ENCODE results near the gene FHIT. TPM values are rescaled to one million over a fixed set of nuclear protein-coding genes. Genes with fewer than 3 reads are reported as not detected.

FHIT gene
- total RNA-seq, 2 donors from 2014 or later = 2.9 to 12.2 TPM

DNA sequence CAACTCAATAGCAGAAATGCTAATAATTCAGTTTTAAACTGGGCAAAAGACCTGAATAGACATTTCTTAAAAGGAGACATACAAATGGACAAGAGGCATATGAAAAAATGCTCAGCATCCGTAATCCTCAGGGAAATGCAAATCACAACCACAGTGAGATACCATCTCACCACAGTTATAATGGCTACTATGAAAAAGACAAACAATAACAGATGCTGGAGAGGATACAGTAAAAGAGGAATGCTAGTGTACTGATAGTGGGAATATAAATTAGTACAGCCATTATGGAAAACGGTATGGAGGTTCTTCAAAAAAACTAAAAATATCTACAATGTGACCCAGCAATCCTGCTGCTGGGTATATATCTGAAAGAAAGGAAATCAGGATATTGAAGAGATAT, 367.2 kb downstream of the FHIT start:
- Mint-ChIP-seq H3K9me3 (peaks cover 39% of the 10 kb centered on the region), H3K4me1 (no peaks in the 10 kb centered on the region), H3K27me3 (no peaks in the 10 kb centered on the region), H3K27ac (no peak overlapping the region), H3K36me3 (ENCODE audit: low read depth) (no peaks in the 10 kb centered on the region), H3K4me3 (no peak overlapping the region)
- no peak for ATAC-seq (replicated peaks)

DNA sequence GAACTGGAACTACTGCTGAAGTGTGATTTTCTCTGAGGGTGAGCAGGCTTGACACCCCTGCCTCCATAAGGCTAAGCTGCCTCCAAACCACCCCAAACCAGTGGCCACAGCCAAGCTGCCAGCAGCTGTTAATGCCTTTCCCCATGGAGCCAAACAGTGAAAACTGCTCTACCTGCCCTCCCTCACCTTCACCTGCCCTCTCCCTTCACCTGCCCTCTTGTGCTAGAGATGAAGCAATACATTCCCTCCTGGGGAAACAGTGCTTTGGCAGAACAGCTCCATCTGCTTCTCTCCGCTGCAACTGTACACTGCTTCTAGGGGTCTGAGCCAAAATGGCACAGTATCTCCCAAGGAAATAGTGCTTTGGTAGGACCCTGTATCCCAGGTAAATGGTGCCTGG, 374.1 kb downstream of the FHIT start:
- Mint-ChIP-seq H3K4me1 (no peaks in the 10 kb centered on the region), H3K27me3 (no peaks in the 10 kb centered on the region), H3K4me3 (no peak overlapping the region), H3K36me3 (ENCODE audit: low read depth) (no peaks in the 10 kb centered on the region), H3K9me3 (peaks cover 27% of the 10 kb centered on the region), H3K27ac (no peak overlapping the region)
- ATAC-seq (replicated peaks) = no peak

DNA sequence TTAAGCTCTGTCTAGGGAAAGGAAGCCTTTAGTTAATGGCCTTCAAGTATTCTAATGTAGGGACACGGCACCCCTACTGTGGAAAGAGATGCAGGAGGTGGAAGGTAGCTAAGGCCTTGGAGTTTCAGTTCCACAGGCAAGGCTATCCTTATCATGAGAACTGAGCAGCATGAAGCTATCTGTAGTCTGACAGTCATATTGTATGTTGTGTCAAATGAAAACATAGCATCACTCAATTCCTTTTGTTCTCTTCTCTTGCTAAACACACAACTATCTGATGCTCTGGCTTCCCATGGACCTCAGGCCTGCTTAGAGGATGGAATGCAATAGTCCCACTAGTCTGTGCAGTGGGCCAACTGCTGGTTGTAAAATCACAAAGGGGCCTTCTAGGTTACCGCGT, 380.9 kb downstream of the FHIT start:
- H3K4me3 Mint-ChIP-seq = no peak overlapping the region

DNA sequence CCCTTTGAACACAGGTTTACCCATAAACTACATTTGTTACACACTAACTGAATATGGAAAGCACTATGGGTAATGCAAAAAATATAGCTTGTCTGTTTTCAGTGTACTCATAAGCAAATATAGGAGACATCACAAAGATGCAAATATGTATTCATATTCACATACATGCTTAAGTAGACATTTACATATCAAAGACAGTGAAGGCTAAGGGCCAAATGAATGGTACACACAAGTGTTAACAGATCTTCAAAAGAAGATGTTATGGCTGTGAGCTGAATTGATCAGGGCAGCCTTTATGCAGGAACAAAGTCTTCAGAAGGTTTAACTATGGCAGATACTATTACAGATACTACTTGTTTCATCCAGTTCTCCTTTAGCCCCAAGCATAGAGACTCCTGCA, 384.1 kb downstream of the FHIT start:
- Mint-ChIP-seq H3K27me3 (no peaks in the 10 kb centered on the region), H3K36me3 (ENCODE audit: low read depth) (no peaks in the 10 kb centered on the region), H3K4me1 (no peaks in the 10 kb centered on the region), H3K9me3 (peaks cover 16% of the 10 kb centered on the region), H3K27ac (no peak overlapping the region), H3K4me3 (no peak overlapping the region)
- ATAC-seq (replicated peaks) = no peak

More for the DNA sequence above, 380.9 kb downstream of the FHIT start:
- H3K27ac Mint-ChIP-seq = no peak overlapping the region
- no peaks in the 10 kb centered on the region for H3K27me3 Mint-ChIP-seq
- peaks cover 12% of the 10 kb centered on the region for H3K9me3 Mint-ChIP-seq
- no peaks in the 10 kb centered on the region for H3K4me1 Mint-ChIP-seq
- no peak for ATAC-seq (replicated peaks)
- no peaks in the 10 kb centered on the region for H3K36me3 Mint-ChIP-seq (ENCODE audit: low read depth)

DNA sequence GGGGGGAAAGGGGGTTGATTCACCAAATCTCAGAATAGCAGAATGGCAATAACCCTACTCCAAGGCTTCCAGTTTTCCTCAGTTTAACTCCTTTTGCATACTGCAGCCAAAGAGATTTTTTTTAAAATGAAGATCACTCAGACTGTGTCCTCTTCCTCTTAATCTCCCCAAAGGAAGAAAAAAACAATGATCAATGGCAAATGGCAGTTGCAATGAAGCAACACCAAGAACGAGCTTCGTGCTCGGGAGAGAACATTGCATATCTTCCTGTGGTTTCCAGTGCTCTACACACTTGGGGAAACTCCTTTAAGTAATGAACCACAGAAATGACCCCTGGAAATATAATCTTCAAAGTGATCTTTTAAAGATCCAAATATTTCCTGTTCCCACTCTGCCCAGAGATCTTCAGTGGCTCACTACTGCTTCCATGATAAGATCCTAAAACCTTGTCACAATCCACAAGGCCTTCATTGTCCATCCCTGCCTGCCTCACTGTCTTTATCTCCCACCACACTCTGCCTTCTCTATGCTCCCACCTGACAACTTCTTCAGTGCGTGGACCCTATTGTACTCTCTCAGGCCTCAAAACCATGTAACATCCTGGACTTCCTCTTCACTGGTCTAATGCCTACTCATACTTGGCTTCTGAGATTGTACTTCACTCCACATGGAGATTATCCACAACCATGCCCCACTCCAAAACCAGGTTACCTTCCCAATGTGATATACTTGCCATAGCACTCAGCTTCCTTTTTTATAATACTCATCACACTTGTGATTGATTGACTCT, 394.8 kb downstream of the FHIT start:
- ATAC-seq (replicated peaks) = no peak
- Mint-ChIP-seq H3K27me3 (no peaks in the 10 kb centered on the region), H3K36me3 (ENCODE audit: low read depth) (no peaks in the 10 kb centered on the region), H3K4me3 (no peak overlapping the region), H3K4me1 (no peaks in the 10 kb centered on the region), H3K27ac (no peak overlapping the region), H3K9me3 (peaks cover 6% of the 10 kb centered on the region)

DNA sequence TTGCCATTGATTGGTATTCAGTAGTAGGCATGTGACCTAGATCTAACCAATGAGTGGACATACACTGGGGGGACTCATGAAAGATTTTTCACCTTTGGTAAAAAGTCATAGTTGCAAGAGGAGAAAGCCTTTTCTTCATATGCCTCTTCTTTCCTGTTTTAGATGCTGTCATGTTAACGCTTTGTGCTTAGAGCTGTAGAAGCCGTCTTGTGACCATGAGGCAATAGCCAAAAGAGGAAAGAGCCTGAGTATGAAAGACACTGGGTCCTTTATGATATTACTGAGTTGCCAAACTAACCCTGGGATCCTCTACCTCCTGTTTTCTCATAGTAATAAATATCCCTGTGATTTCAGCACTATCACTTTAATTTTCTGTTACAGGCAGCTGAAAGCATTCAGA, 396.0 kb downstream of the FHIT start:
- no peak for ATAC-seq (replicated peaks)
- H3K36me3 Mint-ChIP-seq (ENCODE audit: low read depth) = no peaks in the 10 kb centered on the region
- no peak overlapping the region for H3K27ac Mint-ChIP-seq
- peaks cover 6% of the 10 kb centered on the region for H3K9me3 Mint-ChIP-seq
- no peaks in the 10 kb centered on the region for H3K4me1 Mint-ChIP-seq
- H3K4me3 Mint-ChIP-seq = no peak overlapping the region
- H3K27me3 Mint-ChIP-seq = no peaks in the 10 kb centered on the region

DNA sequence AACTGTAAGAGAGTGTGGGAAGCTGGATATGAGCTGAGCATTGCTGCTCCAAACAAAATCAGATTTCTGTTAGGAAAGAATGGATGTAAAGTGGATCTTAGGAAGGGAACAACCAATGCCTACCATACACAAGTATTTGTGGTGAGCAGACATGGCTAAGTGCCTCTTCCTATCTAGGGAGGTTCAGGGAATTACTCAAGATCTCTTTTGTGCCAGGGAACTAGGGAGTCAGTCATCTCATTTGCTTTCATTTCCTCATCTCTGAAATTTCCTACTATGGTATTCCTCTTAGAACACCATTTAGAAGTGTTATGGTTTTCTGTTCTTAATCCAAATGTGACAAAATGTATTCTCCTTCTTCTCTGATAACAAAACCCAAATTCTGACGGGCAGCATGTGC, 396.5 kb downstream of the FHIT start:
- Mint-ChIP-seq H3K4me1 (no peaks in the 10 kb centered on the region), H3K9me3 (peaks cover 7% of the 10 kb centered on the region), H3K36me3 (ENCODE audit: low read depth) (no peaks in the 10 kb centered on the region), H3K27me3 (no peaks in the 10 kb centered on the region), H3K4me3 (no peak overlapping the region), H3K27ac (no peak overlapping the region)
- ATAC-seq (replicated peaks) = no peak

DNA sequence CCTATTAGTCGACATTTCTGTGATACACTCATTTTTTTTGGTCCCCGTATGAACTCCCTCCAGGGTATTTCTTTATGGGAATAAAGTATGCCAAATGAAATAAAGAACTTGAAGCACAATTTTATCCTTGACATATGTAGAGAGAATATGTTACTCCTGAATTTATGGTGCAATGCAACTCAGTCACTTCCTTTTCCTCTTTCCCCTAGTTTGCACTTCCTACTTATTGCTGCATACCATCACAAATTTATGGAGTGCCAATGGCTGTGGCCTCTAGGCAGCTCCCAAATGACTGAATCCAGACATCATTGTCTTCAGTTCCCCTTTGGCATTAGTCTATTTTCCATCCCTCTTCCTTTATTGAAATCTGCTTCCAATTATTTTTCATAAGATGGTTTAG, 403.5 kb downstream of the FHIT start:
- Mint-ChIP-seq H3K36me3 (ENCODE audit: low read depth) (no peaks in the 10 kb centered on the region), H3K4me3 (no peak overlapping the region), H3K27me3 (no peaks in the 10 kb centered on the region), H3K4me1 (no peaks in the 10 kb centered on the region), H3K27ac (no peak overlapping the region), H3K9me3 (peaks cover 4% of the 10 kb centered on the region)
- no peak for ATAC-seq (replicated peaks)

DNA sequence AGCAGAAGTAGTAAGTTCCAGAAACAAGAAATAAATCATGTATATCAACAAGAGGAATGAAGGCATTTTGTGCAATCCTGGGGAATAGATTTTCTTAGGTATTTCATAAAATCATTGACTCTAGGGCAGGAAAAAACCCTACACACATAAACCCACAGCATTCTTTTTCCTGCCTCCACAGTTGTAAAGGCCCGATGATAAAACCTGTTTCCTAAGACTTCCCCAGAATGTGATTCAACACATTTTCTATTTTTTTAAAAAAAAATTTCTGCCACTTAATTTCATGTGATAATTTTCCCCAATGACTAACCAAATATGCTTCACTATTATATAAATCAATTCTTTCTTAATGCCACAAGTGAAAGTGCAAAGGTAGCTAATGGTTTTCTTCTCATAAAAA, 407.0 kb downstream of the FHIT start:
- no peaks in the 10 kb centered on the region for H3K36me3 Mint-ChIP-seq (ENCODE audit: low read depth)
- no peak overlapping the region for H3K27ac Mint-ChIP-seq
- no peaks in the 10 kb centered on the region for H3K9me3 Mint-ChIP-seq
- no peaks in the 10 kb centered on the region for H3K27me3 Mint-ChIP-seq
- H3K4me1 Mint-ChIP-seq = no peaks in the 10 kb centered on the region
- no peak overlapping the region for H3K4me3 Mint-ChIP-seq
- ATAC-seq (replicated peaks) = no peak

DNA sequence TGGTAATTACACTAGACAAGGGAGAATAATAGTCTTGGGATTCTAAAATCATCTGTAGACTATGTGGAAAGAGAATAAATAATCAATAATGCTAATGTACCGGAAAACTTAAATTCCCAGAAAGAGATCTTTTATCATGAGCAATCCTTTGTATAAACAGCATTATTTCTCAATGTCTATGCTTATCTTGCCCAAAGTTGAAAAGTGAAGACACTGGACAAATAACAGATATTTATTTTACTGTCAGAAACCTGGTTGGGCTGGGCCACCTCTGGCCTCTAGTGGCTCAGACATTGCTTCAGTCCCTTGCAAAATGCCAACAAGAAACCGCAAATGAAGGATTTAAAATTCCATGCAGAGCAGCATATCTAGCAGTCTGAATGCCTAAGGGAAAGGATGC, 409.9 kb downstream of the FHIT start:
- H3K36me3 Mint-ChIP-seq (ENCODE audit: low read depth) = no peaks in the 10 kb centered on the region
- H3K4me1 Mint-ChIP-seq = no peaks in the 10 kb centered on the region
- no peak for ATAC-seq (replicated peaks)
- H3K4me3 Mint-ChIP-seq = no peak overlapping the region
- no peaks in the 10 kb centered on the region for H3K27me3 Mint-ChIP-seq
- no peaks in the 10 kb centered on the region for H3K9me3 Mint-ChIP-seq
- no peak overlapping the region for H3K27ac Mint-ChIP-seq

DNA sequence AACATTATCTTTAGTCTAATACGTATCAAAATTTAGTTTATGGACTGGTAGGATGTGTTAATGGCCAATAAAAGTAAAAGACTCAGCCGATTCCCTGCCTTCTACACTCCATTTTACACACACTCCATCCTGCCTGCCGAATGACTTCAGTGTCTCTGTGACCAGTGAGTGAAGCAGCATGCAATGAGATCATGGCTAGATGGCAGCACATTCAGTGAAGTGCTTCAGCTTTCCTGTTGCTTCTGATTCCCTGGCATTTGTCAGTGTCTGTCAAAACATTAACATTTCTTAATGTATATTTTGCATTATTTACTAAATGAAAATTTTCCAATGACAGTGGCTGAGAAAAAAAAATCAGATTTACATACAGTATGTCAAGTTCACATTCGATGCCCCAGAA, 412.0 kb downstream of the FHIT start:
- Mint-ChIP-seq H3K27me3 (no peaks in the 10 kb centered on the region), H3K4me1 (no peaks in the 10 kb centered on the region), H3K36me3 (ENCODE audit: low read depth) (no peaks in the 10 kb centered on the region), H3K4me3 (no peak overlapping the region), H3K27ac (no peak overlapping the region), H3K9me3 (no peaks in the 10 kb centered on the region)
- no peak for ATAC-seq (replicated peaks)

DNA sequence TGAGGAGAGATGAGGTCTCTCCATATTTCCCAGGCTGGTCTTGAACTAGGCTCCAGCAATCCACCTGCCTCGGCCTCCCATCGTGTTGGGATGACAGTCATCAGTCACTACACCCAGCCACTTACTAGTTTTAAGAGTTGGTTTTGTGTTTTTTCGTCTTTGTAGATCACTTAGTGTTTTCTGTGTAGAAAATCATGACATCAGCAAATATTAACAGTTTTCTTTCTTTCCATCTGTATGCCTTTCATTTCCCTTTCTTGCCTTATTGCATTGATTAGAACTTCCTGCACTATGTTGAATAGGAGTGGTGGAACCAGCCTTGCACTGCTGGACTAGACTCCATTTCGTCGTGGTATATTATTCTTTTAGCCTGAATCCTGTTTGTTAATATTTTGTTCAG, 415.5 kb downstream of the FHIT start:
- H3K36me3 Mint-ChIP-seq (ENCODE audit: low read depth) = no peaks in the 10 kb centered on the region
- no peak for ATAC-seq (replicated peaks)
- H3K27me3 Mint-ChIP-seq = no peaks in the 10 kb centered on the region
- no peaks in the 10 kb centered on the region for H3K9me3 Mint-ChIP-seq
- H3K27ac Mint-ChIP-seq = no peak overlapping the region
- H3K4me3 Mint-ChIP-seq = no peak overlapping the region
- H3K4me1 Mint-ChIP-seq = no peaks in the 10 kb centered on the region

DNA sequence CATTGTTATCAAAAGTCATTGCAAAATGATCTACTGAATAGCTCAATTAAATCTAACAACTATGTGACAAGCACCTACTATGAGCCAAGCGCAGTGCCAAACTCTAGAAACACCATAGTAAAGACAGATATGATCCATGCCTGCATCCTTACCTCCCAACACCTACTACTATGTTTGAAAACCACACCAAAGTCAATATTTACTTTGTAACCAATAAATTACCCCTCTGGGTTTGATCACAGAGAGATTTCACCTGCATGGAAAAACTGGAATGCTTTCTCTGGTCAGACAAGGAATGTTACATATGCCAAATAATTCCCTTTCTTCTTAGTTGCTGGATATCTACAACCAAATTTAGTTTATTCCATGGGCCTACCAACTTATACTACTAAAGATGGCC, 422.2 kb downstream of the FHIT start:
- H3K27me3 Mint-ChIP-seq = no peaks in the 10 kb centered on the region
- H3K4me1 Mint-ChIP-seq = no peaks in the 10 kb centered on the region
- no peaks in the 10 kb centered on the region for H3K36me3 Mint-ChIP-seq (ENCODE audit: low read depth)
- H3K4me3 Mint-ChIP-seq = no peak overlapping the region
- no peak for ATAC-seq (replicated peaks)
- no peak overlapping the region for H3K27ac Mint-ChIP-seq
- no peaks in the 10 kb centered on the region for H3K9me3 Mint-ChIP-seq

DNA sequence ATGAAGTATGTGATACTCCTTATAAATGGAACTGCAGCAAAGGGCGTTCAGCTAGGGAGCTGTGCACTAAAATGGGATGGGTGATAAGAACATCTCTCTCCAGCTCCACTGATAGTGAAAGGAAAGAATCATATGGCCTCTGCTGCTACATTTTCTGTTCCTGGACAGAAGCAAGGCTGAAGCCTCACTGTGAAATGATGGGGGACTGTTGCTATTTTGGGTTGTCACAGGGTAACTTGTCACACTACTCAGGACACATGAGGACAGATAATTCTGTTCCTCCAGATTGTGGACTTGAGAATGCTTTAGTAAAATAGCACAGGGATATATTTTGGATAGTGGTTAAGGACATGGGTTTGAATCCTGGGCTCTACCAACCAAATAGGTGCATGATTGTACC, 423.6 kb downstream of the FHIT start:
- Mint-ChIP-seq H3K27ac (no peak overlapping the region), H3K27me3 (peaks cover 4% of the 10 kb centered on the region), H3K36me3 (ENCODE audit: low read depth) (no peaks in the 10 kb centered on the region), H3K9me3 (peaks cover 10% of the 10 kb centered on the region), H3K4me1 (no peaks in the 10 kb centered on the region), H3K4me3 (no peak overlapping the region)
- no peak for ATAC-seq (replicated peaks)

DNA sequence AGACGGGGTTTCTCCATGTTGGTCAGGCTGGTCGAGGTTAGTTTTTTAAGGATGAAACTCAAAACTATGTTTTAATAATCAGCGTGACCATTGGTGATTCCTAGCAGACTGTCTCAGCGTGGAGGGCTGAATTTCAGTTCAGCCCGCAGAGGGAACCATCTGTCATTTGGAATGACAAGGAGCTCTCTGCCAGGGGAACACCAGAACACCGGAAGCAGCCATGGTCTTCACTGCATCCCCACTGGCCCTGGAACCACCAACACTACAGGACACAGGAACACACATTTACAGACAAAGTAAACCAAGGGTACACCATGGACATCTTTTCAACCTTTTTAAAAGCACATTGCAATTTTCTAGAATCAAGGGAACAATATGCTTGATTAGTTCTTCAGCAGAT, 424.7 kb downstream of the FHIT start:
- no peaks in the 10 kb centered on the region for H3K4me1 Mint-ChIP-seq
- no peak overlapping the region for H3K27ac Mint-ChIP-seq
- no peak for ATAC-seq (replicated peaks)
- H3K4me3 Mint-ChIP-seq = no peak overlapping the region
- no peaks in the 10 kb centered on the region for H3K36me3 Mint-ChIP-seq (ENCODE audit: low read depth)
- peaks cover 4% of the 10 kb centered on the region for H3K27me3 Mint-ChIP-seq
- H3K9me3 Mint-ChIP-seq = peaks cover 10% of the 10 kb centered on the region

DNA sequence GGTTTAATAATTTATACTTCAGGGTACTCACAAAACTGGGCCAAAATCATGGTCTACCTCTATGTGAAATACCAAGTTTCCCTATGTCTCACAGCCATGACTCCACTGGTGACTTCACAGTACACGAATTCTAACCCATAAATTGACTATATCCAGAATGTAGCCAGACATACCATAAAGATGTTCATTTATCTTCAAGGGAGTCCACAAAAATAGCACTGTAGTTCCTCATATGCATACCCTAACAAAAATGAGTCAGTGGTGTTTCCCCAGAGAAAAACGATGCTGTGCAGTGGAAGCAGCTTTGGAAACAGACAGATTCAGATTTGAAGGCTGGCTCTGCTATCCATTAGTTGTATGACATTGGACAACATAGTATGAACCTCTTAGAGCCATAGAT, 438.8 kb downstream of the FHIT start:
- Mint-ChIP-seq H3K9me3 (no peaks in the 10 kb centered on the region), H3K4me1 (no peaks in the 10 kb centered on the region), H3K36me3 (ENCODE audit: low read depth) (no peaks in the 10 kb centered on the region), H3K4me3 (no peak overlapping the region), H3K27me3 (no peaks in the 10 kb centered on the region), H3K27ac (no peak overlapping the region)
- no peak for ATAC-seq (replicated peaks)
